HCT116 (cell line): Measurements from ENCODE around the gene CBLB. TPM values are rescaled to one million over a fixed set of nuclear protein-coding genes. Genes with fewer than 3 reads are reported as not detected.

Experiments used
- ATAC-seq: fragments of 200-7000 bp; cut with Tn5 transposase; 2 replicates; pipeline ENCODE4 v1.9.1; 2020; ENCODE audit warnings: mild to moderate bottlenecking, moderate library complexity
- BruUV-seq: library from RNA; stranded (reverse); fragments of 400-500 nt; replicated peaks from 2 replicates; lab custom pipeline; 2021; lab: Mats Ljungman, UMichigan
- CTCF ChIA-PET: fragments of 300-600 bp; sonication (Branson Sonifier 250); formaldehyde crosslinking; loops from one replicate; lab custom pipeline; 2021; ENCODE audit warnings: antibody characterized with exemption; lab: Charles Lee
- POLR2A ChIA-PET: fragments of 300-600, 350-600 bp; sonication (Branson Sonifier 250); formaldehyde crosslinking; loops from one replicate; lab custom pipeline; 2021; ENCODE audit warnings: antibody characterized with exemption; lab: Charles Lee
- RAD21 ChIA-PET, 2 experiments: fragments of 300-600 bp; sonication (Branson Sonifier 250); formaldehyde crosslinking; loops; one replicate each; lab custom pipeline; 2023; ENCODE audit warnings: low total read pairs in 2 of 2; ENCODE audit not compliant: uncharacterized antibody in 2 of 2, unreplicated experiment in 2 of 2, low non-redundant PET in 1 of 2; lab: Charles Lee
- DNase-seq: peaks from one replicate; pipeline ENCODE4 v3.0.0-alpha.2; 2010; ENCODE audit warnings: low read depth, low spot score
- H2AFZ ChIP-seq: fragments of 200-600 bp; shearing (Covaris generic), sonication (generic); 2 replicates; pipeline ENCODE4 v1.6.1; 2017; ENCODE audit warnings: low read depth, mixed run types, mixed read lengths, antibody characterized with exemption, low read length; ENCODE audit not compliant: poor library complexity, severe bottlenecking
- H3K27ac ChIP-seq: 2 replicates; pipeline ENCODE4 v1.5.1; 2012; ENCODE audit warnings: low read depth, low read length
- H3K27me3 ChIP-seq: fragments of 200-600 bp; sonication (generic); 2 replicates; pipeline ENCODE4 v1.6.1; 2016; ENCODE audit warnings: mixed run types, low read length, mixed read lengths; ENCODE audit not compliant: insufficient read depth
- H3K36me3 ChIP-seq, 2 experiments: fragments of 200-500 bp in 1 of 2; fragments of 200-600 bp in 1 of 2; sonication (Bioruptor generic) in 1 of 2; sonication (generic) in 1 of 2; 2 replicates each; pipeline versions ENCODE4 v1.5.1 to v1.6.1; 2014 to 2016; ENCODE audit warnings: low read length in 2 of 2, inconsistent platforms in 1 of 2, mixed read lengths in 1 of 2, mixed run types in 1 of 2; ENCODE audit not compliant: insufficient read depth in 2 of 2, control insufficient read depth in 1 of 2
- H3K4me1 ChIP-seq, 2 experiments: fragments of 200-600 bp in 1 of 2; sonication (generic) in 1 of 2; 2 replicates each; pipeline versions ENCODE4 v1.5.1 to v1.6.1; 2012 to 2017; ENCODE audit warnings: low read length in 2 of 2, inconsistent platforms in 1 of 2, mild to moderate bottlenecking in 1 of 2, mixed read lengths in 1 of 2, mixed run types in 1 of 2, moderate library complexity in 1 of 2; ENCODE audit not compliant: insufficient read depth in 2 of 2, control insufficient read depth in 1 of 2
- H3K4me2 ChIP-seq: fragments of 200-600 bp; sonication (generic); 2 replicates; pipeline ENCODE4 v1.6.1; 2017; ENCODE audit warnings: mixed run types, low read length, mixed read lengths
- H3K4me3 ChIP-seq, 2 experiments: fragments of 200-600 bp in 1 of 2; sonication (generic) in 1 of 2; replicated peaks in 1 of 2; 2 replicates each; pipeline ENCODE4 v1.5.1; 2011 to 2016; ENCODE audit warnings: low read length in 2 of 2, control low read depth in 1 of 2, low read depth in 1 of 2, mild to moderate bottlenecking in 1 of 2, mixed read lengths in 1 of 2, mixed run types in 1 of 2
- H3K79me2 ChIP-seq: fragments of 200-600 bp; sonication (generic); 2 replicates; pipeline ENCODE4 v1.6.1; 2017; ENCODE audit warnings: mild to moderate bottlenecking, mixed run types, low read length, moderate library complexity, mixed read lengths; ENCODE audit not compliant: insufficient read depth
- H3K9ac ChIP-seq: fragments of 200-600 bp; sonication (generic); 2 replicates; pipeline ENCODE4 v1.6.1; 2016; ENCODE audit warnings: low read length, mixed read lengths
- H3K9me2 ChIP-seq: fragments of 200-600 bp; sonication (generic), shearing (Covaris generic); 2 replicates; pipeline ENCODE4 v1.6.1; 2017; ENCODE audit warnings: mixed run types, mild to moderate bottlenecking, moderate library complexity; ENCODE audit not compliant: insufficient read depth
- H3K9me3 ChIP-seq, 2 experiments: fragments of 200-500 bp in 1 of 2; fragments of 200-600 bp in 1 of 2; sonication (Bioruptor generic) in 1 of 2; sonication (generic) in 1 of 2; 2 replicates each; pipeline ENCODE4 v1.6.1; 2014 to 2017; ENCODE audit warnings: low read length in 2 of 2, mixed read lengths in 2 of 2, inconsistent platforms in 1 of 2, low read depth in 1 of 2, mild to moderate bottlenecking in 1 of 2, mixed run types in 1 of 2, moderate library complexity in 1 of 2; ENCODE audit not compliant: control insufficient read depth in 1 of 2, insufficient read depth in 1 of 2
- H4K20me1 ChIP-seq: fragments of 200-600 bp; sonication (generic), shearing (Covaris generic); 2 replicates; pipeline ENCODE4 v1.6.1; 2017; ENCODE audit warnings: mixed run types, mild to moderate bottlenecking, moderate library complexity; ENCODE audit not compliant: insufficient read depth
- ATF3 ChIP-seq: IDR thresholded peaks from 2 replicates; pipeline ENCODE4 v1.6.1; 2012
- ELF1 ChIP-seq: IDR thresholded peaks from 2 replicates; pipeline ENCODE4 v1.6.1; 2012; ENCODE audit warnings: low read depth, borderline replicate concordance
- EZH2 ChIP-seq: fragments of 200-600 bp; sonication (generic); IDR thresholded peaks from 2 replicates; pipeline ENCODE4 v1.6.1; 2017; ENCODE audit warnings: antibody characterized with exemption, mixed run types
- FOSL1 ChIP-seq: IDR thresholded peaks from 2 replicates; pipeline ENCODE4 v1.6.1; 2012; ENCODE audit warnings: low read depth
- MAX ChIP-seq: IDR thresholded peaks from 2 replicates; pipeline ENCODE4 v1.6.1; 2012
- POLR2AphosphoS5 ChIP-seq: IDR thresholded peaks from 2 replicates; pipeline ENCODE4 v1.6.1; 2011; ENCODE audit warnings: mild to moderate bottlenecking, low read depth, low read length, moderate library complexity
- REST ChIP-seq: IDR thresholded peaks from 2 replicates; pipeline ENCODE4 v1.6.1; 2012; ENCODE audit warnings: low read depth
- YY1 ChIP-seq: IDR thresholded peaks from 2 replicates; pipeline ENCODE4 v1.6.1; 2011; ENCODE audit warnings: low read length, low read depth, moderate library complexity, mild to moderate bottlenecking; ENCODE audit not compliant: insufficient replicate concordance; ENCODE audit errors: extremely low read depth
- intact Hi-C: fragments of 100-400 bp; cut with micrococcal nuclease; formaldehyde crosslinking; loops from 2 replicates; pipeline ENCODE4 v1.10.0; 2022
- total RNA-seq: library from RNA; stranded (reverse); gene quantifications from one replicate; pipeline ENCODE4 v1.2.1, GENCODE V29; 2021; ENCODE audit not compliant: unreplicated experiment

CBLB gene
- total RNA-seq, 1 experiment from 2014 or later = 10.4 TPM

- CTCF ChIA-PET = no interaction called here
- Histone ChIP-seq H4K20me1 (no peaks in the 10 kb centered on the region), H3K9ac (no peak overlapping the region), H3K79me2 (no peaks in the 10 kb centered on the region), H3K4me3 (no peak overlapping the region), H3K27me3 (no peaks in the 10 kb centered on the region), H3K4me2 (no peak overlapping the region), H3K9me2 (no peaks in the 10 kb centered on the region; the same call in 1 of the 2 replicates), H3K27ac (no peak overlapping the region), H3K4me1 (no peaks in the 10 kb centered on the region), H3K36me3 (no peaks in the 10 kb centered on the region), H3K9me3 (no peaks in the 10 kb centered on the region), H2AFZ (no peak overlapping the region)
- DNase-seq (no peak), ATAC-seq (no peak)
- POLR2A ChIA-PET = no interaction called here
- RAD21 ChIA-PET = no interaction called here
- no TSS peak for BruUV-seq
- intact Hi-C loops = no loop called here
- TF ChIP-seq FOSL1 (no peak), ELF1 (no peak), ATF3 (no peak), POLR2AphosphoS5 (no peak), YY1 (no peak), MAX (no peak), REST (no peak), EZH2 (no peak)
Observed at GRCh38 chr3:105847865-105848264, 20.9 kb downstream of the CBLB start.
